Measurements from ENCODE around the gene FBXL22.

DNA sequence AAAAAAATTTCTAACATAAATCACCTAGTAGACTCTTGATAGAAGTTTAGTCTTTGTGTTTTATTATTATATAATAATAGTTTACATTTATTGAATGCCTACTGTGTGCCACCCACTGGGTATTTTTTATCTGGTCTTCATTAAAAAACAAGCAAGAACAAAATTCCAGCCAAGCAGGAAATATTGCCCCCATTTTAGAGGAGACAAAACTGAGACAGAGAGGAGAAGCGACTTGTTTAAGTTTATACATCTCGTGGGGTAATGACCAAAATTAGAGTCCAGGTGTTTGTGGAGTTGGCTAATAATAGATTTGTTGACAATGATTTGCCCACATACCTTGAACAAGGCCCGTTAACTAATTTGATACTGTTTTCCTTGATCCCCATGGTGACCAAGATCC lies 33.1 kb upstream of the FBXL22 start:
- TF ChIP-seq POLR2AphosphoS5 (IDR thresholded peaks at IDR 0.05; ENCODE audit: low read depth, low read length), result no peak
- no peak for TF ChIP-seq POLR2A (IDR thresholded peaks at IDR 0.05; ENCODE audit: low read depth, low read length)
- no peak for TF ChIP-seq TAF1 (IDR thresholded peaks at IDR 0.05; ENCODE audit: low read depth, low read length)
- no peak for TF ChIP-seq PAX5 (IDR thresholded peaks at IDR 0.05; ENCODE audit: insufficient read depth, low read length, severe bottlenecking)
- no peak for TF ChIP-seq SPI1 (IDR thresholded peaks at IDR 0.05; ENCODE audit: low read depth, low read length)
- no peak for TF ChIP-seq POU2F2 (IDR thresholded peaks at IDR 0.05; ENCODE audit: low read depth, low read length)

All from GM12891 (cell line).